H9 (cell line): ENCODE results near the gene CERS5. TPM values are rescaled to one million over a fixed set of nuclear protein-coding genes. Genes with fewer than 3 reads are reported as not detected.

ENCODE experiments used
- DNase-seq: peaks from one replicate; pipeline ENCODE4 v3.0.0-alpha.2; 2017
- H2AFZ ChIP-seq: one replicate; pipeline ENCODE4 v1.6.1; 2013; ENCODE audit warnings: mild to moderate bottlenecking, low read length, control low read depth, moderate library complexity
- H2AK5ac ChIP-seq: 2 replicates; pipeline ENCODE4 v1.6.1; 2013; ENCODE audit warnings: low read length, control low read depth, mixed read lengths; ENCODE audit not compliant: insufficient read length
- H2BK120ac ChIP-seq: one replicate; pipeline ENCODE4 v1.6.1; 2013; ENCODE audit warnings: low read depth, mild to moderate bottlenecking, low read length, control low read depth, inconsistent platforms; ENCODE audit not compliant: poor library complexity, severe bottlenecking
- H2BK12ac ChIP-seq: 2 replicates; pipeline ENCODE4 v1.6.1; 2013; ENCODE audit warnings: low read length, control low read depth, mixed read lengths, low read depth; ENCODE audit not compliant: insufficient read length
- H2BK15ac ChIP-seq: 2 replicates; pipeline ENCODE4 v1.6.1; 2013; ENCODE audit warnings: low read depth, low read length, control low read depth
- H2BK20ac ChIP-seq: one replicate; pipeline ENCODE4 v1.6.1; 2013; ENCODE audit warnings: low read depth, mild to moderate bottlenecking, low read length, control low read depth, inconsistent platforms; ENCODE audit not compliant: poor library complexity, severe bottlenecking
- H2BK5ac ChIP-seq: 2 replicates; pipeline ENCODE4 v1.6.1; 2013; ENCODE audit warnings: low read length, control low read depth, mixed read lengths; ENCODE audit not compliant: insufficient read length
- H3K14ac ChIP-seq: 2 replicates; pipeline ENCODE4 v1.6.1; 2013; ENCODE audit warnings: low read length, control low read depth; ENCODE audit not compliant: insufficient read depth
- H3K18ac ChIP-seq: 2 replicates; pipeline ENCODE4 v1.6.1; 2013; ENCODE audit warnings: low read depth, mild to moderate bottlenecking, mixed read lengths, low read length, control low read depth; ENCODE audit not compliant: insufficient read length
- H3K23ac ChIP-seq: 2 replicates; pipeline ENCODE4 v1.6.1; 2013; ENCODE audit warnings: low read length, control low read depth, mixed read lengths, low read depth; ENCODE audit not compliant: insufficient read length
- H3K23me2 ChIP-seq: 2 replicates; pipeline ENCODE4 v1.6.1; 2013; ENCODE audit warnings: low read depth, mild to moderate bottlenecking, mixed read lengths, low read length, control low read depth; ENCODE audit not compliant: insufficient read length, poor library complexity, severe bottlenecking
- H3K27ac ChIP-seq: 2 replicates; pipeline ENCODE4 v1.5.1; 2013; ENCODE audit warnings: low read length, control low read depth, mixed read lengths, low read depth; ENCODE audit not compliant: insufficient read length
- H3K27me3 ChIP-seq: 2 replicates; pipeline ENCODE4 v1.6.1; 2013; ENCODE audit warnings: low read length, control low read depth, inconsistent platforms; ENCODE audit not compliant: insufficient read depth
- H3K4ac ChIP-seq: 2 replicates; pipeline ENCODE4 v1.6.1; 2013; ENCODE audit warnings: low read depth, mild to moderate bottlenecking, control low read depth, inconsistent platforms, low read length, moderate library complexity
- H3K4me1 ChIP-seq: 2 replicates; pipeline ENCODE4 v1.6.1; 2013; ENCODE audit warnings: low read length, control low read depth, inconsistent platforms; ENCODE audit not compliant: insufficient read depth
- H3K4me2 ChIP-seq: 2 replicates; pipeline ENCODE4 v1.6.1; 2013; ENCODE audit warnings: low read length, control low read depth, mixed read lengths; ENCODE audit not compliant: insufficient read length, insufficient read depth
- H3K56ac ChIP-seq: 2 replicates; pipeline ENCODE4 v1.6.1; 2013; ENCODE audit warnings: low read depth, mild to moderate bottlenecking, mixed read lengths, low read length, control low read depth; ENCODE audit not compliant: insufficient read length
- H3K79me1 ChIP-seq: 2 replicates; pipeline ENCODE4 v1.6.1; 2013; ENCODE audit warnings: low read depth, mild to moderate bottlenecking, moderate library complexity, low read length, control low read depth, inconsistent platforms; ENCODE audit not compliant: insufficient read depth, poor library complexity, severe bottlenecking
- H3K79me2 ChIP-seq: 2 replicates; pipeline ENCODE4 v1.6.1; 2013; ENCODE audit warnings: low read length, control low read depth, inconsistent platforms; ENCODE audit not compliant: insufficient read depth
- H3K9ac ChIP-seq: 2 replicates; pipeline ENCODE4 v1.6.1; 2013; ENCODE audit warnings: low read length, control low read depth, mixed read lengths; ENCODE audit not compliant: insufficient read length; ENCODE audit errors: extremely low read depth
- H3K9me3 ChIP-seq: one replicate; pipeline ENCODE4 v1.6.1; 2013; ENCODE audit warnings: low read depth, low read length, inconsistent platforms; ENCODE audit not compliant: control insufficient read depth
- H3T11ph ChIP-seq: one replicate; pipeline ENCODE4 v1.6.1; 2013; ENCODE audit warnings: mild to moderate bottlenecking, low read length, control low read depth, inconsistent platforms
- H4K20me1 ChIP-seq: one replicate; pipeline ENCODE4 v1.6.1; 2013; ENCODE audit not compliant: control insufficient read depth, insufficient read length, insufficient read depth
- H4K5ac ChIP-seq: 2 replicates; pipeline ENCODE4 v1.6.1; 2013; ENCODE audit warnings: low read depth, mild to moderate bottlenecking, mixed read lengths, low read length, control low read depth; ENCODE audit not compliant: insufficient read length
- H4K8ac ChIP-seq: replicated peaks from 2 replicates; pipeline ENCODE4 v1.6.1; 2013; ENCODE audit warnings: low read length, control low read depth, mixed read lengths, low read depth; ENCODE audit not compliant: insufficient read length
- H4K91ac ChIP-seq: 2 replicates; pipeline ENCODE4 v1.6.1; 2013; ENCODE audit warnings: low read depth, mild to moderate bottlenecking, moderate library complexity, mixed read lengths, low read length, control low read depth; ENCODE audit not compliant: insufficient read length
- H3K27ac Mint-ChIP-seq, 3 experiments: 2 replicates in 2 of 3; 3 replicates in 1 of 3; pipeline ENCODE4 v1.8.0; 2020 to 2021; ENCODE audit warnings: mixed read lengths in 3 of 3, mild to moderate bottlenecking in 1 of 3, moderate library complexity in 1 of 3
- H3K27me3 Mint-ChIP-seq: 2 replicates; pipeline ENCODE4 v1.8.0; 2021; ENCODE audit warnings: low read depth, mild to moderate bottlenecking, moderate library complexity, mixed read lengths
- H3K36me3 Mint-ChIP-seq, 3 experiments: 2 replicates in 2 of 3; 3 replicates in 1 of 3; pipeline ENCODE4 v1.8.0; 2020 to 2021; ENCODE audit warnings: low read depth in 3 of 3, mixed read lengths in 3 of 3; ENCODE audit not compliant: insufficient read depth in 1 of 3
- H3K4me1 Mint-ChIP-seq, 2 experiments: 2 replicates each; pipeline ENCODE4 v1.8.0; 2020; ENCODE audit warnings: mixed read lengths in 2 of 2
- H3K4me3 Mint-ChIP-seq, 2 experiments: 2 replicates in 1 of 2; 3 replicates in 1 of 2; pipeline ENCODE4 v1.8.0; 2020 to 2021; ENCODE audit warnings: mild to moderate bottlenecking in 2 of 2, mixed read lengths in 2 of 2, moderate library complexity in 1 of 2
- H3K9me3 Mint-ChIP-seq, 2 experiments: 2 replicates in 1 of 2; 3 replicates in 1 of 2; pipeline ENCODE4 v1.8.0; 2020; ENCODE audit warnings: mild to moderate bottlenecking in 2 of 2, mixed read lengths in 2 of 2, moderate library complexity in 1 of 2
- WGBS: extraction: QIAGEN DNeasy Blood & Tissue Kit; methylation state at CpG from one replicate; pipeline ENCODE4 v1.1.7; 2013; ENCODE audit warnings: missing lambda C conversion rate, low lambda C conversion rate, mixed read lengths; ENCODE audit not compliant: insufficient read length; ENCODE audit errors: extremely low coverage; 5-methylcytosine and 5-hydroxymethylcytosine counted together
- total RNA-seq: library from RNA; stranded (reverse); gene quantifications from 2 replicates; pipeline ENCODE4 v1.2.1, GENCODE V29; 2021
- TF ChIP-seq, protein P1 (sequence below): fragments of 200-600 bp; sonication (generic); conservative IDR thresholded peaks from 3 replicates; pipeline ENCODE4 v1.8.0; 2021; ENCODE audit warnings: antibody characterized with exemption, mild to moderate bottlenecking

CERS5 gene
- total RNA-seq, 1 experiment from 2014 or later, result 68.8 TPM

DNA sequence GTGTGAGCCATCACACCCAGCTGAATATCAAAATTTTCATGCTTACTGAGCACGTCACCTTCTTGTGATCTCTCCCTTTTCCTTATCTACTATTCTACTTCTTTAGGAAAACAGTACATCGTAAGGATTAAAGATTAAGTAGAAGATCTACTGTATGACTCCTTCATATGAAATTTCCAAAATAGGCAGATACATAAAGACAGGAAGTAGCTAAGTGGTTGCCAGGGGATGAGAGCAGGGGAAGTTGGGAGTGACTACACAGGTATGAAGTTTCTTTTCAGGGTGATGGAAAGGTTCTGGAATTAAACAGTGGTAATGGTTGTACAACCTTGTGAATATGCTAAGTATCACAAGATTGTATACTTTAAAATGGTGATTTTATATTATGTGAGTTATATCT, 36.5 kb upstream of the CERS5 start:
- no peak overlapping the region for H2BK5ac ChIP-seq
- no peak overlapping the region for H3K9ac ChIP-seq
- no peak overlapping the region for H3K27ac Mint-ChIP-seq
- H2BK15ac ChIP-seq, result no peak overlapping the region
- H3K27ac ChIP-seq, result no peak overlapping the region
- peaks cover 23 to 46% (median 24%) of the 10 kb centered on the region in 3 experiments; a peak in 6 of 7 replicates for H3K36me3 Mint-ChIP-seq
- no peak for DNase-seq
- no peaks in the 10 kb centered on the region for H3K79me2 ChIP-seq
- H4K5ac ChIP-seq, result no peak overlapping the region
- H3K9me3 Mint-ChIP-seq, result no peaks in the 10 kb centered on the region
- H3K4me3 Mint-ChIP-seq, result no peak overlapping the region
- H3K23ac ChIP-seq, result no peak overlapping the region
- H3K23me2 ChIP-seq, result no peaks in the 10 kb centered on the region
- no peak overlapping the region for H2BK120ac ChIP-seq
- no peak overlapping the region for H3K4ac ChIP-seq
- no peak overlapping the region for H3K4me2 ChIP-seq
- peaks cover 10 to 12% of the 10 kb centered on the region in 2 experiments for H3K4me1 Mint-ChIP-seq
- H2AFZ ChIP-seq, result no peak overlapping the region
- H3K56ac ChIP-seq, result no peak overlapping the region
- H2BK20ac ChIP-seq, result no peak overlapping the region
- H4K91ac ChIP-seq, result no peak overlapping the region
- no peaks in the 10 kb centered on the region for H4K20me1 ChIP-seq
- H3T11ph ChIP-seq, result no peak overlapping the region
- no peak overlapping the region for H2AK5ac ChIP-seq
- H3K27me3 Mint-ChIP-seq, result no peaks in the 10 kb centered on the region
- no peaks in the 10 kb centered on the region for H3K79me1 ChIP-seq
- H3K18ac ChIP-seq, result no peak overlapping the region
- no peak overlapping the region for H3K14ac ChIP-seq
- no peak overlapping the region for H4K8ac ChIP-seq
- no peaks in the 10 kb centered on the region for H3K9me3 ChIP-seq
- TF ChIP-seq, protein P1, sequence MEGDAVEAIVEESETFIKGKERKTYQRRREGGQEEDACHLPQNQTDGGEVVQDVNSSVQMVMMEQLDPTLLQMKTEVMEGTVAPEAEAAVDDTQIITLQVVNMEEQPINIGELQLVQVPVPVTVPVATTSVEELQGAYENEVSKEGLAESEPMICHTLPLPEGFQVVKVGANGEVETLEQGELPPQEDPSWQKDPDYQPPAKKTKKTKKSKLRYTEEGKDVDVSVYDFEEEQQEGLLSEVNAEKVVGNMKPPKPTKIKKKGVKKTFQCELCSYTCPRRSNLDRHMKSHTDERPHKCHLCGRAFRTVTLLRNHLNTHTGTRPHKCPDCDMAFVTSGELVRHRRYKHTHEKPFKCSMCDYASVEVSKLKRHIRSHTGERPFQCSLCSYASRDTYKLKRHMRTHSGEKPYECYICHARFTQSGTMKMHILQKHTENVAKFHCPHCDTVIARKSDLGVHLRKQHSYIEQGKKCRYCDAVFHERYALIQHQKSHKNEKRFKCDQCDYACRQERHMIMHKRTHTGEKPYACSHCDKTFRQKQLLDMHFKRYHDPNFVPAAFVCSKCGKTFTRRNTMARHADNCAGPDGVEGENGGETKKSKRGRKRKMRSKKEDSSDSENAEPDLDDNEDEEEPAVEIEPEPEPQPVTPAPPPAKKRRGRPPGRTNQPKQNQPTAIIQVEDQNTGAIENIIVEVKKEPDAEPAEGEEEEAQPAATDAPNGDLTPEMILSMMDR, result no peak
- no CpG with 5 or more reads among the region's 2 CpGs for WGBS
- no peak overlapping the region for H2BK12ac ChIP-seq
- peaks cover 2% of the 10 kb centered on the region for H3K4me1 ChIP-seq
- H3K27me3 ChIP-seq, result no peaks in the 10 kb centered on the region
